GM23338 (cell line): ENCODE results near the gene TRPM3. TPM values are rescaled to one million over a fixed set of nuclear protein-coding genes. Genes with fewer than 3 reads are reported as not detected.

Experiments
- ATAC-seq: fragments of 200-7000 bp; cut with Tn5 transposase; 3 replicates; pipeline ENCODE4 v1.9.1; 2020
- DNase-seq: peaks from one replicate; pipeline ENCODE4 v3.0.0-alpha.2; 2015; ENCODE audit warnings: low spot score
- H2AFZ ChIP-seq: fragments of 200-600 bp; sonication (generic); 2 replicates; pipeline ENCODE4 v1.8.0; 2016; ENCODE audit warnings: antibody characterized with exemption, mild to moderate bottlenecking, moderate library complexity
- H3F3A ChIP-seq: fragments of 200-600 bp; sonication (generic); replicated peaks from 2 replicates; pipeline ENCODE4 v1.8.0; 2017; ENCODE audit warnings: antibody characterized with exemption, mixed run types, low read depth
- H3K27ac ChIP-seq: fragments of 200-600 bp; sonication (generic); 2 replicates; pipeline ENCODE4 v1.6.1; 2016; ENCODE audit warnings: low read depth
- H3K27me3 ChIP-seq: fragments of 200-600 bp; sonication (generic); 2 replicates; pipeline ENCODE4 v1.8.0; 2016; ENCODE audit warnings: mild to moderate bottlenecking, mixed run types, moderate library complexity; ENCODE audit not compliant: insufficient read depth
- H3K36me3 ChIP-seq: fragments of 200-600 bp; sonication (generic); 2 replicates; pipeline ENCODE4 v1.8.0; 2016; ENCODE audit warnings: mild to moderate bottlenecking; ENCODE audit not compliant: insufficient read depth
- H3K4me1 ChIP-seq: fragments of 200-600 bp; sonication (generic); 2 replicates; pipeline ENCODE4 v1.8.0; 2016; ENCODE audit warnings: mild to moderate bottlenecking, moderate library complexity; ENCODE audit not compliant: insufficient read depth
- H3K4me2 ChIP-seq: fragments of 200-600 bp; sonication (generic); 2 replicates; pipeline ENCODE4 v1.7.1; 2017; ENCODE audit warnings: mixed run types
- H3K4me3 ChIP-seq: fragments of 200-600 bp; sonication (generic); 2 replicates; pipeline ENCODE4 v1.6.1; 2016; ENCODE audit warnings: mixed run types
- H3K79me2 ChIP-seq: fragments of 200-600 bp; sonication (generic); replicated peaks from 2 replicates; pipeline ENCODE4 v1.8.0; 2017; ENCODE audit warnings: mild to moderate bottlenecking; ENCODE audit not compliant: insufficient read depth
- H3K9me2 ChIP-seq: fragments of 200-600 bp; sonication (generic); 2 replicates; pipeline ENCODE4 v1.8.0; 2017; ENCODE audit not compliant: insufficient read depth
- H4K20me1 ChIP-seq: fragments of 200-600 bp; sonication (generic); replicated peaks from 2 replicates; pipeline ENCODE4 v1.8.0; 2017; ENCODE audit warnings: mild to moderate bottlenecking; ENCODE audit not compliant: insufficient read depth
- H3K27ac Mint-ChIP-seq: 2 replicates; pipeline ENCODE4 v1.8.0; 2020; ENCODE audit warnings: inconsistent platforms, mild to moderate bottlenecking, moderate library complexity, mixed read lengths
- H3K27me3 Mint-ChIP-seq: 3 replicates; pipeline ENCODE4 v1.8.0; 2022; ENCODE audit warnings: low read depth, mild to moderate bottlenecking, moderate library complexity, mixed read lengths, inconsistent platforms; ENCODE audit not compliant: insufficient read depth, poor library complexity
- H3K36me3 Mint-ChIP-seq: 3 replicates; pipeline ENCODE4 v1.8.0; 2021; ENCODE audit warnings: low read depth, mild to moderate bottlenecking, inconsistent platforms, moderate library complexity, mixed read lengths
- H3K4me1 Mint-ChIP-seq: 3 replicates; pipeline ENCODE4 v1.8.0; 2020; ENCODE audit warnings: mild to moderate bottlenecking, inconsistent platforms, mixed read lengths
- H3K4me3 Mint-ChIP-seq: 3 replicates; pipeline ENCODE4 v1.8.0; 2021; ENCODE audit warnings: moderate library complexity, mild to moderate bottlenecking, inconsistent platforms, mixed read lengths
- H3K9me3 Mint-ChIP-seq: 3 replicates; pipeline ENCODE4 v1.8.0; 2020; ENCODE audit warnings: moderate library complexity, mild to moderate bottlenecking, inconsistent platforms, mixed read lengths
- CREB1 ChIP-seq: fragments of 250-450 bp; sonication (Bioruptor Pico); IDR thresholded peaks from 2 replicates; pipeline ENCODE4 v1.5.0; 2020; ENCODE audit warnings: low read depth, mild to moderate bottlenecking, moderate library complexity
- CTCF ChIP-seq, 2 experiments: fragments of 200-600 bp in 1 of 2; sonication (generic) in 1 of 2; conservative IDR thresholded peaks; 2 replicates each; pipeline versions ENCODE4 v1.5.1 to v1.6.1; 2016 to 2017; ENCODE audit warnings: antibody characterized with exemption in 2 of 2, low read depth in 2 of 2, mild to moderate bottlenecking in 2 of 2, moderate library complexity in 1 of 2
- ETS1 ChIP-seq: IDR thresholded peaks from 2 replicates; pipeline ENCODE4 v1.6.1; 2016; ENCODE audit warnings: antibody characterized with exemption
- EZH2 ChIP-seq: fragments of 200-600 bp; sonication (generic); IDR thresholded peaks from one replicate; pipeline ENCODE4 v1.8.0; 2017; ENCODE audit warnings: antibody characterized with exemption, mild to moderate bottlenecking, low read depth; ENCODE audit not compliant: unreplicated experiment
- EZH2phosphoT487 ChIP-seq: fragments of 200-600 bp; sonication (generic); IDR thresholded peaks from one replicate; pipeline ENCODE4 v1.8.1; 2018; ENCODE audit warnings: antibody characterized with exemption; ENCODE audit not compliant: unreplicated experiment
- JUNB ChIP-seq: IDR thresholded peaks from one replicate; pipeline ENCODE4 v1.6.1; 2016; ENCODE audit warnings: antibody characterized with exemption; ENCODE audit not compliant: unreplicated experiment
- NANOG ChIP-seq: IDR thresholded peaks from 2 replicates; pipeline ENCODE4 v1.6.1; 2016; ENCODE audit warnings: antibody characterized with exemption, borderline replicate concordance
- POLR2AphosphoS5 ChIP-seq: IDR thresholded peaks from 2 replicates; pipeline ENCODE4 v1.6.1; 2016; ENCODE audit warnings: antibody characterized with exemption, low read depth
- REST ChIP-seq: IDR thresholded peaks from one replicate; pipeline ENCODE4 v1.6.1; 2018; ENCODE audit warnings: antibody characterized with exemption; ENCODE audit not compliant: unreplicated experiment
- STAT1 ChIP-seq: IDR thresholded peaks from one replicate; pipeline ENCODE4 v1.6.1; 2016; ENCODE audit warnings: antibody characterized with exemption; ENCODE audit not compliant: unreplicated experiment
- ZNF114 ChIP-seq: fragments of 250-450 bp; sonication (Bioruptor Pico); IDR thresholded peaks from 2 replicates; pipeline ENCODE4 v1.5.0; 2020; ENCODE audit warnings: mild to moderate bottlenecking, moderate library complexity
- ZNF331 ChIP-seq: fragments of 250-450 bp; sonication (Bioruptor Pico); IDR thresholded peaks from 2 replicates; pipeline ENCODE4 v1.5.0; 2020; ENCODE audit warnings: low read depth, mild to moderate bottlenecking, moderate library complexity
- ZNF462 ChIP-seq: fragments of 250-450 bp; sonication (Bioruptor Pico); IDR thresholded peaks from 2 replicates; pipeline ENCODE4 v1.5.0; 2020; ENCODE audit warnings: mild to moderate bottlenecking, moderate library complexity
- polyA plus RNA-seq: library from polyadenylated mRNA; unstranded; fragments of >200 nt; fragmentation: Nextera tagmentation; extraction: Ambion mirVana; gene quantifications from 2 replicates; pipeline ENCODE4 v1.2.1, GENCODE V29; 2016
- total RNA-seq: library from RNA; depleted of rRNA; stranded (reverse); fragments of >200 nt; shearing (Covaris generic); gene quantifications from 2 replicates; pipeline ENCODE4 v1.2.3, GENCODE V29; 2014

Gene TRPM3
- total and polyA plus RNA-seq, 2 experiments from 2014 or later, result 2.8 to 8.2 TPM

GRCh38 chr9:70883963-70884793 is 237.2 kb downstream of the TRPM3 start:
- H3F3A ChIP-seq, result no peaks in the 10 kb centered on the region

More at GRCh38 chr9:70883963-70884793, 237.2 kb downstream of the TRPM3 start:
- Histone ChIP-seq H4K20me1 (no peaks in the 10 kb centered on the region), H3K9me2 (peaks cover 8% of the 10 kb centered on the region), H3K4me3 (no peak overlapping the region), H3K4me1 (peaks cover 11% of the 10 kb centered on the region; the same call in 1 of the 2 replicates), H3K27me3 (no peaks in the 10 kb centered on the region), H2AFZ (no peak overlapping the region), H3K36me3 (no peaks in the 10 kb centered on the region), H3K79me2 (no peaks in the 10 kb centered on the region), H3K27ac (no peak overlapping the region), H3K4me2 (no peak overlapping the region)
- Mint-ChIP-seq H3K9me3 (no peaks in the 10 kb centered on the region), H3K36me3 (no peaks in the 10 kb centered on the region), H3K27me3 (peaks cover 1% of the 10 kb centered on the region), H3K27ac (no peak overlapping the region; the same call in 1 of the 2 replicates), H3K4me1 (peaks cover 25% of the 10 kb centered on the region), H3K4me3 (no peak overlapping the region)
- DNase-seq, result no peak
- TF ChIP-seq EZH2phosphoT487 (no peak), CREB1 (CRISPR knock-in tag) (no peak), ZNF331 (CRISPR knock-in tag) (no peak), STAT1 (no peak), CTCF (conservative IDR thresholded peaks at IDR 0.05; ENCODE audit: low read depth in 2 of 2) (no peak), JUNB (no peak), NANOG (no peak), ZNF114 (CRISPR knock-in tag) (no peak), ETS1 (no peak), EZH2 (no peak), POLR2AphosphoS5 (no peak), REST (no peak), ZNF462 (CRISPR knock-in tag) (no peak)
- ATAC-seq, result no peak
